Neural cell (in vitro differentiated cells): ENCODE measurements around the gene ASIC4. TPM values are rescaled to one million over a fixed set of nuclear protein-coding genes. Genes with fewer than 3 reads are reported as not detected.

Experiments used
- H2AFZ ChIP-seq: fragments of 200-600, 300-800 bp; sonication (generic), shearing (Covaris generic); 2 replicates; pipeline ENCODE4 v1.6.0; 2014; ENCODE audit warnings: low read depth, mild to moderate bottlenecking, antibody characterized with exemption, low read length, moderate library complexity
- H3F3A ChIP-seq: fragments of 200-600 bp; shearing (Covaris generic); 2 replicates; pipeline ENCODE4 v1.6.1; 2016; ENCODE audit warnings: mild to moderate bottlenecking, moderate library complexity, mixed read lengths, antibody characterized with exemption, low read length; ENCODE audit not compliant: insufficient read depth, poor library complexity, severe bottlenecking
- H3K27ac ChIP-seq: fragments of 200-600, 300-800 bp; sonication (generic), shearing (Covaris generic); 2 replicates; pipeline ENCODE4 v1.5.1; 2014; ENCODE audit warnings: mild to moderate bottlenecking, low read length, moderate library complexity
- H3K27me3 ChIP-seq: fragments of 300-800, 200-600 bp; sonication (generic), shearing (Covaris generic); 2 replicates; pipeline ENCODE4 v1.6.0; 2014; ENCODE audit warnings: mild to moderate bottlenecking, low read depth, low read length, moderate library complexity; ENCODE audit not compliant: insufficient read depth
- H3K36me3 ChIP-seq: fragments of 300-800, 200-600 bp; sonication (generic), shearing (Covaris generic); 2 replicates; pipeline ENCODE4 v1.5.1; 2014; ENCODE audit warnings: mild to moderate bottlenecking, antibody characterized with exemption, low read length, moderate library complexity; ENCODE audit not compliant: insufficient read depth
- H3K4me2 ChIP-seq: fragments of 300-800, 200-600 bp; sonication (generic), shearing (Covaris generic); 2 replicates; pipeline ENCODE4 v1.6.0; 2014; ENCODE audit warnings: mild to moderate bottlenecking, low read length
- H3K4me3 ChIP-seq: fragments of 300-800, 200-600 bp; sonication (generic), shearing (Covaris generic); 2 replicates; pipeline ENCODE4 v1.5.1; 2014; ENCODE audit warnings: mild to moderate bottlenecking, low read length, moderate library complexity
- H3K79me2 ChIP-seq: fragments of 200-600 bp; shearing (Covaris generic); replicated peaks from 2 replicates; pipeline ENCODE4 v1.6.0; 2014; ENCODE audit warnings: mild to moderate bottlenecking, low read length, moderate library complexity; ENCODE audit not compliant: insufficient read depth
- H3K9ac ChIP-seq: fragments of 300-800, 200-600 bp; sonication (generic), shearing (Covaris generic); 2 replicates; pipeline ENCODE4 v1.6.1; 2016; ENCODE audit warnings: mild to moderate bottlenecking, low read length, mixed read lengths
- H3K9me2 ChIP-seq: fragments of 200-600 bp; shearing (Covaris generic); 2 replicates; pipeline ENCODE4 v1.6.1; 2016; ENCODE audit warnings: mild to moderate bottlenecking, low read length, mixed read lengths; ENCODE audit not compliant: insufficient read depth
- H3K9me3 ChIP-seq: fragments of 200-600, 300-800 bp; sonication (generic), shearing (Covaris generic); 2 replicates; pipeline ENCODE4 v1.6.1; 2016; ENCODE audit warnings: mild to moderate bottlenecking, mixed run types, low read length, moderate library complexity, mixed read lengths
- H4K20me1 ChIP-seq: fragments of 200-600 bp; shearing (Covaris generic); 2 replicates; pipeline ENCODE4 v1.6.1; 2016; ENCODE audit warnings: mild to moderate bottlenecking, mixed run types; ENCODE audit not compliant: insufficient read depth
- EP300 ChIP-seq: fragments of 450-650 bp; conservative IDR thresholded peaks from 2 replicates; pipeline ENCODE4 v1.6.1; 2014; ENCODE audit warnings: antibody characterized with exemption, mild to moderate bottlenecking, moderate library complexity; ENCODE audit not compliant: poor library complexity, severe bottlenecking
- EZH2 ChIP-seq: fragments of 200-600, 300-800 bp; shearing (Covaris generic), sonication (generic); IDR thresholded peaks from 2 replicates; pipeline ENCODE4 v1.6.1; 2014; ENCODE audit warnings: antibody characterized with exemption, low read length, borderline replicate concordance, mild to moderate bottlenecking; ENCODE audit not compliant: insufficient read depth, poor library complexity, severe bottlenecking
- MXI1 ChIP-seq: fragments of 450-650 bp; conservative IDR thresholded peaks from 2 replicates; pipeline ENCODE4 v1.6.1; 2014; ENCODE audit warnings: antibody characterized with exemption, mild to moderate bottlenecking; ENCODE audit not compliant: poor library complexity, severe bottlenecking
- POLR2AphosphoS5 ChIP-seq: IDR thresholded peaks from 2 replicates; pipeline ENCODE4 v1.6.1; 2012
- RAD21 ChIP-seq: fragments of 450-650 bp; conservative IDR thresholded peaks from 2 replicates; pipeline ENCODE4 v1.6.1; 2014; ENCODE audit warnings: antibody characterized with exemption, mild to moderate bottlenecking, moderate library complexity
- SMC3 ChIP-seq: fragments of 450-650 bp; conservative IDR thresholded peaks from 2 replicates; pipeline ENCODE4 v1.6.1; 2014; ENCODE audit warnings: antibody characterized with exemption, mild to moderate bottlenecking, moderate library complexity; ENCODE audit not compliant: poor library complexity
- TAF1 ChIP-seq: IDR thresholded peaks from 2 replicates; pipeline ENCODE4 v1.6.1; 2012; ENCODE audit warnings: low read depth
- polyA plus RNA-seq: library from polyadenylated mRNA; depleted of rRNA; stranded (reverse); fragments of >200 nt; gene quantifications from 2 replicates; pipeline ENCODE4 v1.2.3, GENCODE V29; 2014
- TF ChIP-seq, protein P1 (sequence below): fragments of 450-650 bp; IDR thresholded peaks from 2 replicates; pipeline ENCODE4 v1.5.1; 2014; ENCODE audit warnings: antibody characterized with exemption, mild to moderate bottlenecking, moderate library complexity; ENCODE audit not compliant: poor library complexity, severe bottlenecking
- TF ChIP-seq, protein P2 (sequence below): IDR thresholded peaks from 2 replicates; pipeline ENCODE4 v1.6.1; 2012; ENCODE audit warnings: borderline replicate concordance

Gene ASIC4
- polyA plus RNA-seq, 1 donor from 2014 or later = 2.7 TPM

DNA sequence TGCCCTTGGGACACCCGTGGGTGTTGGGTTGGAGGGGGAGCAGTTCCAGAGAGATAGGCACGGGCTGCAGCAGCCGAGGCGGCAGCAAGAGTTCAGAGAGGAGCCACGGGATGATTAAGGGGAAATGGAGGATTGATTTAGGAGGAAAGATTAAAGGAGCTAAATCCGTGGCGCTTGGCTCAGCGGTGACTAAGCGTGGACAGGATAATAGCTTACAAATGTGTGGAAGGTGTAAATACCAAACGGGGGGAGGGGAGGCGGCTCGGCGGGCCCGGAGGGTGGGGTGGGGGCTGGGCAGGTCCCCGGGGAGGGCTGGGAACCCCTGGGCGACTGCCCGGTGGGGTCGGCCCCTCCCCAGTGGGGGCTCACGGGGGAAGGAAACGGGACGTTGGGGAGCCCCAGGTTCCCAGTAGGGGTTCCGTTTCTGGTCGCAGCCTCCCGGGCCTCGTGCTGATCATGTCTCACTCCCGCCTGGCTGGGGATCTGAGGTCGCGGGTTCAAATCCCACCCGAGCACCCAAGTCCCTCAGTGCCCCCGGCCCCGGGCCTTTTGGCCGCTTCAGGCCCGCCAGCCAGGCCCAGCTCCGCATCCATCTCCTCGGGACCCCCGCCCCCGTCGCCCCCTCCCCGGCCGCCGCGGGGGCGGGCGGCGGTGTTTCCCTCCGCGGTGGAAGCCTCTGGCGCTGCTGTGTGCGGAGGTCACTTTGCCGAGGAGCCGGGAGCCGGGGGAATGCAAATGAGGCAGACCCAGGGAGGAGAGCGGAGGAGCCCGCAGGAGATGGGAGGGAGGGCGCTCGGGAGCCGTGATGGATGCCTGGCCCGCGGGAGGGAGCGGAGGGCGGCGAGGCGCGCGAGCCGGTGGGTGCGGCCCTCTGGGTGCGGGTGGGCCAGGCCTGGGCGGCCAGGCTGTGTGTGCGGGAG lies 8.1 kb downstream of the ASIC4 start:
- Histone ChIP-seq H3K4me2 (no peak overlapping the region), H3K36me3 (no peaks in the 10 kb centered on the region), H3K4me3 (peak overlapping the region; percentile 55), H3K79me2 (no peaks in the 10 kb centered on the region), H3K9ac (no peak overlapping the region), H3K9me2 (no peaks in the 10 kb centered on the region), H3K27ac (no peak overlapping the region), H3K9me3 (no peaks in the 10 kb centered on the region), H3F3A (no peaks in the 10 kb centered on the region), H4K20me1 (no peaks in the 10 kb centered on the region), H2AFZ (no peak overlapping the region), H3K27me3 (no peaks in the 10 kb centered on the region)
- no peak for TF ChIP-seq EZH2
- no peak for TF ChIP-seq RAD21
- TF ChIP-seq, protein P1, sequence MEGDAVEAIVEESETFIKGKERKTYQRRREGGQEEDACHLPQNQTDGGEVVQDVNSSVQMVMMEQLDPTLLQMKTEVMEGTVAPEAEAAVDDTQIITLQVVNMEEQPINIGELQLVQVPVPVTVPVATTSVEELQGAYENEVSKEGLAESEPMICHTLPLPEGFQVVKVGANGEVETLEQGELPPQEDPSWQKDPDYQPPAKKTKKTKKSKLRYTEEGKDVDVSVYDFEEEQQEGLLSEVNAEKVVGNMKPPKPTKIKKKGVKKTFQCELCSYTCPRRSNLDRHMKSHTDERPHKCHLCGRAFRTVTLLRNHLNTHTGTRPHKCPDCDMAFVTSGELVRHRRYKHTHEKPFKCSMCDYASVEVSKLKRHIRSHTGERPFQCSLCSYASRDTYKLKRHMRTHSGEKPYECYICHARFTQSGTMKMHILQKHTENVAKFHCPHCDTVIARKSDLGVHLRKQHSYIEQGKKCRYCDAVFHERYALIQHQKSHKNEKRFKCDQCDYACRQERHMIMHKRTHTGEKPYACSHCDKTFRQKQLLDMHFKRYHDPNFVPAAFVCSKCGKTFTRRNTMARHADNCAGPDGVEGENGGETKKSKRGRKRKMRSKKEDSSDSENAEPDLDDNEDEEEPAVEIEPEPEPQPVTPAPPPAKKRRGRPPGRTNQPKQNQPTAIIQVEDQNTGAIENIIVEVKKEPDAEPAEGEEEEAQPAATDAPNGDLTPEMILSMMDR = no peak
- TF ChIP-seq EP300 = no peak
- TF ChIP-seq TAF1 = no peak

DNA sequence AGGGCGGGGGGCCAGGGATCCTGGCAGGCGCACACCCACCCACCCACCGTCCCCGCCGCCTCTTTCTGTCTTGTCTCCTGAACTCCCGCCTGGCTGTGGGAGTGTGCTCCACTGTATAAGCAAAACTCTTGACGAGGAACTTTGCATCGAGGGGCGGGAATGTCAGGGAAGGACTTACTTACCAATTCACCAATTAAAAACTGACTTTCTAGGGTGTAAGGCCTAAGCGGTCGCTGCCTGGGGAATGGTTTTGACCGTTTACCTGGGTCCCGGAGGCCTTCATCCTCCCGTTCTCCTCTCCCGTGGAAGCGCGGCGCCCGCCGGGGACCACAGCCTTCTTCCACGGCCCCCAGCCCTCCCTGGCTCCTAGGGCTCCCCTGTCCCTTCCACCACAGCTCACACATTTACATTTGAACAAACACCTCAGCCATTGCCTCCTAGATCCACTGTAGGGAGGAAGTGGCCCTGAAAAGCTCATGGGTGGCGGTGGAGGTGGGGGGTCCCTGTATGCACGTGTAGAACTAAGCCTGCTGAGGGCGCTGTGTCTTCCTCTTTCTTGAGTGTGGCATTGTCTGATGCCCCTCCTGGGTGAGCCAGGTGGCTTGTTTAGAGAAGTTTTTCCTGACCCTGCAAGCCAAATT lies 8.9 kb downstream of the ASIC4 start:
- Histone ChIP-seq H3K27ac (no peak overlapping the region), H3K79me2 (no peaks in the 10 kb centered on the region), H2AFZ (no peak overlapping the region), H3K9me2 (no peaks in the 10 kb centered on the region), H3K36me3 (no peaks in the 10 kb centered on the region), H3K4me2 (no peak overlapping the region), H3K9me3 (no peaks in the 10 kb centered on the region), H3F3A (no peaks in the 10 kb centered on the region), H3K9ac (no peak overlapping the region), H3K27me3 (no peaks in the 10 kb centered on the region), H4K20me1 (no peaks in the 10 kb centered on the region), H3K4me3 (peak overlapping the region; percentile 55)
- TF ChIP-seq TAF1 (no peak), POLR2AphosphoS5 (no peak), EP300 (no peak), RAD21 (no peak), EZH2 (no peak), MXI1 (no peak), SMC3 (no peak)
- TF ChIP-seq, protein P1 = no peak
- TF ChIP-seq, protein P2, sequence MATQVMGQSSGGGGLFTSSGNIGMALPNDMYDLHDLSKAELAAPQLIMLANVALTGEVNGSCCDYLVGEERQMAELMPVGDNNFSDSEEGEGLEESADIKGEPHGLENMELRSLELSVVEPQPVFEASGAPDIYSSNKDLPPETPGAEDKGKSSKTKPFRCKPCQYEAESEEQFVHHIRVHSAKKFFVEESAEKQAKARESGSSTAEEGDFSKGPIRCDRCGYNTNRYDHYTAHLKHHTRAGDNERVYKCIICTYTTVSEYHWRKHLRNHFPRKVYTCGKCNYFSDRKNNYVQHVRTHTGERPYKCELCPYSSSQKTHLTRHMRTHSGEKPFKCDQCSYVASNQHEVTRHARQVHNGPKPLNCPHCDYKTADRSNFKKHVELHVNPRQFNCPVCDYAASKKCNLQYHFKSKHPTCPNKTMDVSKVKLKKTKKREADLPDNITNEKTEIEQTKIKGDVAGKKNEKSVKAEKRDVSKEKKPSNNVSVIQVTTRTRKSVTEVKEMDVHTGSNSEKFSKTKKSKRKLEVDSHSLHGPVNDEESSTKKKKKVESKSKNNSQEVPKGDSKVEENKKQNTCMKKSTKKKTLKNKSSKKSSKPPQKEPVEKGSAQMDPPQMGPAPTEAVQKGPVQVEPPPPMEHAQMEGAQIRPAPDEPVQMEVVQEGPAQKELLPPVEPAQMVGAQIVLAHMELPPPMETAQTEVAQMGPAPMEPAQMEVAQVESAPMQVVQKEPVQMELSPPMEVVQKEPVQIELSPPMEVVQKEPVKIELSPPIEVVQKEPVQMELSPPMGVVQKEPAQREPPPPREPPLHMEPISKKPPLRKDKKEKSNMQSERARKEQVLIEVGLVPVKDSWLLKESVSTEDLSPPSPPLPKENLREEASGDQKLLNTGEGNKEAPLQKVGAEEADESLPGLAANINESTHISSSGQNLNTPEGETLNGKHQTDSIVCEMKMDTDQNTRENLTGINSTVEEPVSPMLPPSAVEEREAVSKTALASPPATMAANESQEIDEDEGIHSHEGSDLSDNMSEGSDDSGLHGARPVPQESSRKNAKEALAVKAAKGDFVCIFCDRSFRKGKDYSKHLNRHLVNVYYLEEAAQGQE = no peak
